Gastrocnemius medialis (tissue), 4 donors: ENCODE data around the gene PIK3C2G. TPM values are rescaled to one million over a fixed set of nuclear protein-coding genes. Genes with fewer than 3 reads are reported as not detected.

Experiments used
- ATAC-seq, 2 donors: fragments of 150-250 bp; one replicate each; pipeline ENCODE4 v1.9.1; 2016
- DNase-seq, 2 donors: peaks; one replicate each; pipeline ENCODE4 v3.0.0-alpha.2; 2019
- H3K27ac ChIP-seq, 4 donors: fragments of 200-600 bp; sonication (generic); 1 replicate in 1 of 4; 2 replicates in 3 of 4; pipeline ENCODE4 v1.5.1; 2016 to 2018; ENCODE audit warnings: mild to moderate bottlenecking in 2 of 4, moderate library complexity in 1 of 4
- H3K27me3 ChIP-seq, 3 donors: fragments of 200-600 bp; sonication (generic) in 2 of 3; 1 replicate in 1 of 3; 2 replicates in 2 of 3; pipeline versions ENCODE4 v1.5.1 to v1.6.0; 2016 to 2019; ENCODE audit warnings: mild to moderate bottlenecking in 1 of 3, moderate library complexity in 1 of 3
- H3K36me3 ChIP-seq, 2 donors: fragments of 200-600 bp; sonication (generic) in 1 of 2; one replicate each; pipeline ENCODE4 v1.5.1; 2017 to 2018
- H3K4me1 ChIP-seq, 2 donors: fragments of 200-600 bp; sonication (generic) in 1 of 2; one replicate each; pipeline ENCODE4 v1.5.1; 2016 to 2017; ENCODE audit warnings: mild to moderate bottlenecking in 2 of 2
- H3K4me3 ChIP-seq, 4 donors: fragments of 200-600 bp; sonication (generic) in 3 of 4; 1 replicate in 1 of 4; 2 replicates in 3 of 4; pipeline ENCODE4 v1.5.1; 2016 to 2019; ENCODE audit warnings: mild to moderate bottlenecking in 2 of 4
- H3K9me3 ChIP-seq, 3 donors: fragments of 200-600 bp; sonication (generic) in 2 of 3; 1 replicate in 1 of 3; 2 replicates in 2 of 3; pipeline ENCODE4 v1.5.1; 2016 to 2019
- CTCF ChIP-seq, 5 experiments: fragments of 450-650 bp in 3 of 5; fragments of 200-600 bp in 2 of 5; sonication (generic) in 2 of 5; IDR thresholded peaks in 4 of 5; conservative IDR thresholded peaks in 1 of 5; 1 replicate in 4 of 5; 2 replicates in 1 of 5; pipeline ENCODE4 v1.5.1; 2016 to 2019; ENCODE audit warnings: antibody characterized with exemption in 5 of 5, mild to moderate bottlenecking in 3 of 5, moderate library complexity in 3 of 5
- POLR2A ChIP-seq, 2 donors: fragments of 450-650 bp; IDR thresholded peaks; one replicate each; pipeline ENCODE4 v1.6.1; 2017; ENCODE audit warnings: antibody characterized with exemption in 2 of 2, mild to moderate bottlenecking in 2 of 2, moderate library complexity in 2 of 2
- in situ Hi-C, 4 donors: fragments of 200-750 bp; cut with MboI; loops; one replicate each; pipeline versions ENCODE4 v1.15.0 to v1.8.0; 2017; ENCODE audit warnings: low sequenced_read_pairs in 4 of 4
- intact Hi-C: fragments of 100-400 bp; cut with DNase I; formaldehyde crosslinking; loops from one replicate; pipeline ENCODE4 v1.15.1; 2023; ENCODE audit warnings: low total_unique reads
- total RNA-seq, 4 donors: library from RNA; depleted of rRNA; stranded (reverse); fragments of >200 nt; gene quantifications; one replicate each; pipeline versions ENCODE4 v1.1.0 to v1.2.3, GENCODE V29; 2016

The PIK3C2G gene
- total RNA-seq, 4 donors from 2014 or later = 0.40 TPM; not detected in 3

DNA sequence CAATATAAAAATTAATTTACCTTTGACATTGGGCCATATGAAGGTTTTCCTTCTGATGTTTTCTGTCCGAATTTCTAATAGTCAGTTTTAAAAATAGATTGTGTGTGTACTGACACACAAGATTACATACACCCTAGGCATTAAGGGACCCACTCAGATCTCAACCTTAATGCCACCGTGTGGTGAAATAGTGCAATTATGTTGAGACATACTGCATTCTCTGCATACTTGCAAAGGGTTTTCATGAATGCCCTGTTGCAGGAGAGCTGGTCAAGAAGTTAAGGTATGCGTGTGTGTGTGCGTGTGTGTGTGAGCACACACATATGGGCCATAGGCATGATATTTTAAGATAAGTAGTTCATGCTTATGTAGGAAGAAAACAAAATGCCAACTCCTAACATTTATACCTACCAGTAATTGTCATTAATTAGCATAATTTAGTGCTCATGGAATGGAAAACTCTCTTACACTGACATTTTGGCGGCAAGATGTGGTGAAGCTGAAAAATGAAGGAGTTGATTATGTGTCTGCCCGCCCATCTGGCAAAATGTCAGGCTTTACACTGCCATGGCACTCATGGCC, 58.8 kb downstream of the PIK3C2G start:
- Histone ChIP-seq H3K27ac (no peak overlapping the region), H3K4me3 (no peak overlapping the region), H3K36me3 (no peaks in the 10 kb centered on the region), H3K4me1 (no peaks in the 10 kb centered on the region), H3K9me3 (no peaks in the 10 kb centered on the region), H3K27me3 (no peaks in the 10 kb centered on the region)
- in situ Hi-C loops (no loop called here), intact Hi-C loops (no loop called here)
- DNase-seq (no peak), ATAC-seq (no peak)
- TF ChIP-seq POLR2A (IDR thresholded peaks at IDR 0.05) (no peak), CTCF (IDR thresholded peaks at IDR 0.05 in 4 of 5, conservative IDR thresholded peaks at IDR 0.05 in 1 of 5) (no peak)

DNA sequence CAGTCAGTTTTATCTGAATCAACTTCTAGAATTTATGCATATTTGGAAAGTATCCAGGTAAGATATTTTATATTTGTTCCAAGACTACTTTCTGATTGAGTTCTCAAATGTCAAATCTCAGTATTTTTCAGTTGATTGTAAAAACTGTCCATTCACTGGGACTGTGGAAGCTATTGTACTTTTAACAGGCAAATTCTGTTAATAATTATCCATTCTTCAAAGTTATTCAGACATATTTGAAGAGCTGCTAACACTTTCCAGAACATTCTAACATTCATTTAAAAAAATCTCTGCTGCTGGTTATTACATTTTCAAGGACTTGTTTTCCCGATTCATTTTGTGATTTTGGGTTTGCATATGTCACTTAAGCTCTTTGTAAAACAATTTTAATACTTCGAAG, 59.7 kb downstream of the PIK3C2G start:
- Histone ChIP-seq H3K27ac (no peak overlapping the region), H3K4me3 (no peak overlapping the region), H3K4me1 (no peaks in the 10 kb centered on the region), H3K36me3 (no peaks in the 10 kb centered on the region), H3K9me3 (no peaks in the 10 kb centered on the region), H3K27me3 (no peaks in the 10 kb centered on the region)
- TF ChIP-seq POLR2A (IDR thresholded peaks at IDR 0.05) (no peak), CTCF (IDR thresholded peaks at IDR 0.05 in 4 of 5, conservative IDR thresholded peaks at IDR 0.05 in 1 of 5) (no peak)
- in situ Hi-C loops (no loop called here), intact Hi-C loops (no loop called here)
- ATAC-seq = no peak
- no peak for DNase-seq

DNA sequence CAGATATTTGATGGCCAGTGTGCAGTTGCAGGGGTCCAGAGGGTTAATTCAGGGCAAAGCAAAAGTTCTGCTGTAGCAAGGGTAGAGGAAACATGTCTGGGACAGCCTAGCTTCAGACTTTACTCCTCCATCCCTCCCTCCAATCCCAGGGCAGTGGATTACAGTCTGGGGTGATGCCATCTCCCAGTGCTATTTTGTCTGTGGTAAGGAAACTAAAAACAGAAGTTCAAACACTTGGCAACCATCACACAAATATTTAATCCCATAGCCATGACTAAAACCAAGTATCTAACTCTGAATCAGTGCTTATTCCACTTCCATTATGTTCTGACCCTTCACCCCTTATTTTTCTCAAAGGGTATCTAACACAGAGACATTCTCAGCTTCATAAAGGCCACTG, 61.8 kb downstream of the PIK3C2G start:
- DNase-seq = no peak
- Histone ChIP-seq H3K4me1 (no peaks in the 10 kb centered on the region), H3K4me3 (no peak overlapping the region), H3K9me3 (no peaks in the 10 kb centered on the region), H3K27me3 (no peaks in the 10 kb centered on the region), H3K36me3 (no peaks in the 10 kb centered on the region), H3K27ac (no peak overlapping the region)
- ATAC-seq = no peak
- intact Hi-C loops = no loop called here
- in situ Hi-C loops = no loop called here
- no peak for TF ChIP-seq POLR2A (IDR thresholded peaks at IDR 0.05)
- TF ChIP-seq CTCF (IDR thresholded peaks at IDR 0.05 in 4 of 5, conservative IDR thresholded peaks at IDR 0.05 in 1 of 5) = no peak

DNA sequence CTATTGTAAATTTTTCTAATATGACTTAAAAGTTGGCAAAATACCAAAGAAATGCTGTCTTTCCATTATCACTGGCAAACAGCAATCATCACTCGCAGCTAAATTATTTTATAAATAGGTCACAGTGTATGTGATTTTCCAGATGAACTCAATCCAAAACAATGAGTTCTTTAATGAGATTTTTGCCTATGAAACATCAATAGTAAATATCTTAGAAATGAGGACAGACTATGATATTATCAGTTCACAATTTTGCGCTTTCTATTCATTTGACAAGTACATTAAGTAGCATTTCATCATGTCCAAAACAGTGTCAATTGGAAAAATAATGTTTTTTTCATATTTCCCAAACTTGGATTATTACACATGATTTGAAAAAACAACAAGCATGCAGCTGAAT, 65.7 kb downstream of the PIK3C2G start:
- H3K4me1 ChIP-seq = no peaks in the 10 kb centered on the region
- TF ChIP-seq POLR2A (IDR thresholded peaks at IDR 0.05) = no peak
- TF ChIP-seq CTCF (IDR thresholded peaks at IDR 0.05 in 4 of 5, conservative IDR thresholded peaks at IDR 0.05 in 1 of 5) = no peak
- no peak for ATAC-seq
- no peaks in the 10 kb centered on the region for H3K9me3 ChIP-seq
- no peaks in the 10 kb centered on the region for H3K27me3 ChIP-seq
- intact Hi-C loops = no loop called here
- DNase-seq = no peak
- H3K4me3 ChIP-seq = no peak overlapping the region
- H3K36me3 ChIP-seq = no peaks in the 10 kb centered on the region
- H3K27ac ChIP-seq = no peak overlapping the region
- in situ Hi-C loops = no loop called here

DNA sequence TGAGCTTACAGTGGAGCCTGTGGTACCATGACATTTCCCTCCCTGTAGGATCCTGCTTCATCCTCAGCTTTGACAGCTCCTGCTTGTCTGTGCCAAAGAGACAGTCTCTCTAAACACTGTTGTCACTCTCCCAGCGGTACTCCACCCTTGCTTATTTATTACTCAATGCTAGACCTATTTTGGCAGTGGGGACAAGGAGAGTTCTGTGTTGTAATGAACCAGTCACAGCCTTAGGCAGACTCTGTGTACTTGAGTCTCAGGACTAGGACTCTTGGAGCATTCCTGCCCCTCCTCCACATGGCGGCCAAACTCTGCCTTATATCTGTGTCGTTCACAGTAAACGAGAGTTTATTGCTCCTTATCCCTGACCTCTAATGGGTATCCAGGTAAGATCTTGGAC, 70.9 kb downstream of the PIK3C2G start:
- ATAC-seq (peak; percentile 60 to 70), DNase-seq (peak in 1 of 2 donors; percentile 45)
- TF ChIP-seq CTCF (IDR thresholded peaks at IDR 0.05 in 4 of 5, conservative IDR thresholded peaks at IDR 0.05 in 1 of 5) = no peak
- no peak for TF ChIP-seq POLR2A (IDR thresholded peaks at IDR 0.05)
- intact Hi-C loops = no loop called here
- no peaks in the 10 kb centered on the region for H3K27me3 ChIP-seq
- H3K9me3 ChIP-seq = no peaks in the 10 kb centered on the region
- H3K36me3 ChIP-seq = no peaks in the 10 kb centered on the region
- no peak overlapping the region for H3K27ac ChIP-seq
- no peak overlapping the region for H3K4me3 ChIP-seq
- no peaks in the 10 kb centered on the region for H3K4me1 ChIP-seq
- in situ Hi-C loops = no loop called here
